ENCODE data around the gene WFDC1. TPM values are rescaled to one million over a fixed set of nuclear protein-coding genes. Genes with fewer than 3 reads are reported as not detected.

Gene WFDC1
- total and polyA plus RNA-seq, 8 donors: 0.09 to 2.6 (median 0.39) TPM; not detected in 2

DNA sequence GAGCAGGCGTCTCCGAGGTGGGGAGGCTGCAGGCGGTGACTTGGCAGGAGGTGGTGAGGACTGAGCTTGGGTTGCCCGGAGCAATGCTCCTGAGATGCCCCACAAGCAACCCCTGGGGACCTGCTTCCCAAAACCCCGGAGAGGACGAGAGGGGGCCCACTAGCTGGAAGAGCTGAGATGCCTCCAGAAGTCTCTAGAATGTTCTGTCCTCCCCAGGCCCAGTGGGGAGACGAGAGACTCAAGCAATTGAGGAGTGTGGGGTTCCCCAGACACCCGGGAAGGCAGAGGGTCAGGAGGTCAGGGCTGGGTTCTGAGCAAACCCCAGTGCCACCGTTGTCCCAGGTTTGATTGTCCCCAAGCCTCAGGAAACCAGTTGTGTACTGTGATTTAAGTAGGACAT lies 52.5 kb downstream of the WFDC1 start:
- ATAC-seq (no peak), FAIRE-seq (no peak), DNase-seq (peak in 1 of 6 donors; percentile 20)
- no peaks in the 10 kb centered on the region for H3K27me3 ChIP-seq
- no peak for TF ChIP-seq CTCF (IDR thresholded peaks at IDR 0.05)
- no peaks in the 10 kb centered on the region for H3K4me1 ChIP-seq
- intact Hi-C loops (cut with DNase I): no loop called here
- no peak overlapping the region for H3K4me3 ChIP-seq
- no peaks in the 10 kb centered on the region for H3K36me3 ChIP-seq
- no peak overlapping the region for H3K27ac ChIP-seq
- 64 to 79% methylated on average over 8 to 9 of the region's 9 CpGs for WGBS, 2 donors
- H3K9me3 ChIP-seq: no peaks in the 10 kb centered on the region

DNA sequence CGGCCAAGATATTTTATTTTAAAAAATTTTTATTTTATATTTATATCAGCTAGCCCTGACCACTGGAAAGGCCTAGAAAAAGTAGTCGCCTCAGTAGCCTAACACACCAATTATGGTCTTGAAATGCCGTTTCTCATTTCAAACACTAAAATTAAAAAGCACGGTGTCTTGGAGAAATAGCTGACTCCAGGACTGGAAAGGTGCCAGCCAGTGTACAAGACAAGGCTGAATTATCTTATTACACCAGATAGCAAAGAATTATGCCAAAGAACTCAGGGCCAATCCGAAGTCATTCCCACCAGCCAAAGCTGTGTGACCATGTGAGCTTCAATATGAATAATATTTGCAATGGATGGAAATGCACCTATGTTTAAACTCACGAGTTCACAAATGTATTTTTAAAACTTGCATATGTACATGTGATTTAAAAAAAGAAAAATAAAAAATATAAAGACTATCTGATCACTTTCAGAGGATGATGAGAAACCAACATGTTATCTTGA lies 53.8 kb downstream of the WFDC1 start:
- no peaks in the 10 kb centered on the region for H3K9me3 ChIP-seq
- 57 to 74% methylated on average over 6 of the region's 6 CpGs for WGBS, 2 donors
- H3K36me3 ChIP-seq: no peaks in the 10 kb centered on the region
- H3K4me1 ChIP-seq: no peaks in the 10 kb centered on the region
- no peak for ATAC-seq
- no peak overlapping the region for H3K27ac ChIP-seq
- H3K27me3 ChIP-seq: no peaks in the 10 kb centered on the region
- FAIRE-seq: no peak
- no peak for TF ChIP-seq CTCF (IDR thresholded peaks at IDR 0.05)
- DNase-seq: no peak
- H3K4me3 ChIP-seq: no peak overlapping the region
- intact Hi-C loops (cut with DNase I): no loop called here

- no peak for ATAC-seq
- 72 to 73% methylated on average over 11 of the region's 11 CpGs for WGBS, 2 donors
- Histone ChIP-seq H3K4me3 (no peak overlapping the region), H3K4me1 (no peaks in the 10 kb centered on the region), H3K27ac (no peak overlapping the region), H3K36me3 (no peaks in the 10 kb centered on the region), H3K9me3 (no peaks in the 10 kb centered on the region), H3K27me3 (no peaks in the 10 kb centered on the region)
- no peak for TF ChIP-seq CTCF (IDR thresholded peaks at IDR 0.05)
- FAIRE-seq: no peak
- intact Hi-C loops (cut with DNase I): no loop called here
- no peak for DNase-seq
Observed at GRCh38 chr16:84349862-84350684, 55.4 kb downstream of the WFDC1 start.

- Histone ChIP-seq H3K4me1 (no peaks in the 10 kb centered on the region), H3K4me3 (no peak overlapping the region), H3K36me3 (no peaks in the 10 kb centered on the region), H3K27me3 (no peaks in the 10 kb centered on the region), H3K9me3 (no peaks in the 10 kb centered on the region), H3K27ac (no peak overlapping the region)
- FAIRE-seq (no peak), DNase-seq (no peak), ATAC-seq (no peak)
- intact Hi-C loops (cut with DNase I): no loop called here
- TF ChIP-seq CTCF (IDR thresholded peaks at IDR 0.05): no peak
- WGBS, 2 donors: 71 to 83% methylated on average over 14 to 16 of the region's 16 CpGs
Observed at GRCh38 chr16:84350685-84351400, 56.2 kb downstream of the WFDC1 start.
